Hepatocyte (in vitro differentiated cells): Measurements from ENCODE around the gene LENG8. TPM values are rescaled to one million over a fixed set of nuclear protein-coding genes. Genes with fewer than 3 reads are reported as not detected.

ENCODE experiments used
- DNase-seq: peaks from one replicate; pipeline ENCODE4 v3.0.0-alpha.2; 2016; ENCODE audit warnings: low spot score
- H2AFZ ChIP-seq: fragments of 200-600 bp; sonication (generic); 2 replicates; pipeline ENCODE4 v1.6.0; 2016; ENCODE audit warnings: antibody characterized with exemption, mild to moderate bottlenecking
- H3K27ac ChIP-seq: fragments of 200-600 bp; sonication (generic); 2 replicates; pipeline ENCODE4 v1.5.1; 2016; ENCODE audit warnings: mild to moderate bottlenecking
- H3K27me3 ChIP-seq: fragments of 200-600 bp; sonication (generic); 2 replicates; pipeline ENCODE4 v1.6.1; 2016
- H3K36me3 ChIP-seq: fragments of 200-600 bp; sonication (generic); replicated peaks from 2 replicates; pipeline ENCODE4 v1.5.1; 2016; ENCODE audit warnings: low read depth; ENCODE audit not compliant: insufficient read depth
- H3K4me1 ChIP-seq: fragments of 200-600 bp; sonication (generic); 2 replicates; pipeline ENCODE4 v1.5.1; 2016; ENCODE audit warnings: mild to moderate bottlenecking, moderate library complexity; ENCODE audit not compliant: insufficient read depth
- H3K4me2 ChIP-seq: fragments of 200-600 bp; sonication (generic); 2 replicates; pipeline ENCODE4 v1.6.0; 2016
- H3K4me3 ChIP-seq: fragments of 200-600 bp; sonication (generic); 2 replicates; pipeline ENCODE4 v1.5.1; 2016; ENCODE audit warnings: mild to moderate bottlenecking
- H3K79me2 ChIP-seq: fragments of 200-600 bp; sonication (generic); 2 replicates; pipeline ENCODE4 v1.6.0; 2017; ENCODE audit warnings: mild to moderate bottlenecking
- H3K9me2 ChIP-seq: fragments of 200-600 bp; sonication (generic); replicated peaks from 2 replicates; pipeline ENCODE4 v1.6.0; 2017; ENCODE audit warnings: mild to moderate bottlenecking; ENCODE audit not compliant: insufficient read depth
- H3K9me3 ChIP-seq: fragments of 200-600 bp; sonication (generic); 2 replicates; pipeline ENCODE4 v1.5.1; 2016; ENCODE audit warnings: low read depth, mild to moderate bottlenecking
- H4K20me1 ChIP-seq: fragments of 200-600 bp; sonication (generic); 2 replicates; pipeline ENCODE4 v1.6.0; 2016; ENCODE audit warnings: mild to moderate bottlenecking; ENCODE audit not compliant: insufficient read depth, poor library complexity, severe bottlenecking
- EZH2 ChIP-seq: fragments of 200-600 bp; sonication (generic); IDR thresholded peaks from 2 replicates; pipeline ENCODE4 v1.6.1; 2016; ENCODE audit warnings: antibody characterized with exemption, mild to moderate bottlenecking, borderline replicate concordance
- EZH2phosphoT487 ChIP-seq: fragments of 200-600 bp; sonication (generic); IDR thresholded peaks from one replicate; pipeline ENCODE4 v1.6.1; 2018; ENCODE audit warnings: antibody characterized with exemption, mild to moderate bottlenecking, low read depth, moderate library complexity; ENCODE audit not compliant: unreplicated experiment, severe bottlenecking
- WGBS: methylation state at CpG from one replicate; pipeline ENCODE4 v1.1.6; 2016; ENCODE audit warnings: low lambda C conversion rate; ENCODE audit errors: missing lambda C conversion rate; 5-methylcytosine and 5-hydroxymethylcytosine counted together
- polyA plus RNA-seq: library from polyadenylated mRNA; unstranded; fragments of >200 nt; fragmentation: Nextera tagmentation; extraction: Ambion mirVana; gene quantifications from 2 replicates; pipeline ENCODE4 v1.2.1, GENCODE V29; 2016
- total RNA-seq: library from RNA; depleted of rRNA; stranded (reverse); fragments of >200 nt; gene quantifications from 2 replicates; pipeline ENCODE4 v1.2.3, GENCODE V29; 2014
- TF ChIP-seq, protein P1 (sequence below): fragments of 200-600 bp; sonication (generic); IDR thresholded peaks from 2 replicates; pipeline ENCODE4 v1.5.1; 2016; ENCODE audit warnings: antibody characterized with exemption, mild to moderate bottlenecking; ENCODE audit not compliant: poor library complexity

The LENG8 gene
- total and polyA plus RNA-seq, 2 experiments from 2014 or later = 36.6 to 54.0 TPM

DNA sequence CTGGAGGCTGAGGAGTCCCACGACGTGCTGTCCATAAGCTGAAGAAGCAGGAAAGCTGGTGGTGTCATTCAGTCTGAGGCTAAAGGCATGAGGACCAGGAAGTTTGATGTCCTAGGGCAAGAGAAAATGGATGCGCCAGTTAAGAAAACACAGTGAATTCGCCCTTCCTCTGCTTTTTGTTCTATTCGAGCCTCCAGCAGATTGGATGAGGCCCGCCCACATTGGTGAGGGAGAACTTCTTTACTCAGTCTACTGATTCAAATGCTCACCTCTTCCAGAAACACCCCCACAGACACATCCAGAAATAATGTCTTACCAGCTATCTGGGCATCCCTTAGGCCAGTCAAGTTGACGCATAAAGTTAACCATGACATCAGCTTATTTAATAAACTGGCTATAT is 41.2 kb upstream of the LENG8 start:
- H3K36me3 ChIP-seq = no peaks in the 10 kb centered on the region
- H3K9me3 ChIP-seq = no peaks in the 10 kb centered on the region
- no peaks in the 10 kb centered on the region for H3K27me3 ChIP-seq
- no peaks in the 10 kb centered on the region for H3K79me2 ChIP-seq
- 86% methylated on average over 7 of the region's 7 CpGs for WGBS
- no peak overlapping the region for H3K27ac ChIP-seq
- H3K4me2 ChIP-seq = no peak overlapping the region
- DNase-seq = no peak
- H2AFZ ChIP-seq = no peak overlapping the region
- no peak for TF ChIP-seq EZH2phosphoT487
- TF ChIP-seq, protein P1, sequence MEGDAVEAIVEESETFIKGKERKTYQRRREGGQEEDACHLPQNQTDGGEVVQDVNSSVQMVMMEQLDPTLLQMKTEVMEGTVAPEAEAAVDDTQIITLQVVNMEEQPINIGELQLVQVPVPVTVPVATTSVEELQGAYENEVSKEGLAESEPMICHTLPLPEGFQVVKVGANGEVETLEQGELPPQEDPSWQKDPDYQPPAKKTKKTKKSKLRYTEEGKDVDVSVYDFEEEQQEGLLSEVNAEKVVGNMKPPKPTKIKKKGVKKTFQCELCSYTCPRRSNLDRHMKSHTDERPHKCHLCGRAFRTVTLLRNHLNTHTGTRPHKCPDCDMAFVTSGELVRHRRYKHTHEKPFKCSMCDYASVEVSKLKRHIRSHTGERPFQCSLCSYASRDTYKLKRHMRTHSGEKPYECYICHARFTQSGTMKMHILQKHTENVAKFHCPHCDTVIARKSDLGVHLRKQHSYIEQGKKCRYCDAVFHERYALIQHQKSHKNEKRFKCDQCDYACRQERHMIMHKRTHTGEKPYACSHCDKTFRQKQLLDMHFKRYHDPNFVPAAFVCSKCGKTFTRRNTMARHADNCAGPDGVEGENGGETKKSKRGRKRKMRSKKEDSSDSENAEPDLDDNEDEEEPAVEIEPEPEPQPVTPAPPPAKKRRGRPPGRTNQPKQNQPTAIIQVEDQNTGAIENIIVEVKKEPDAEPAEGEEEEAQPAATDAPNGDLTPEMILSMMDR = no peak
- TF ChIP-seq EZH2 = no peak
- no peak overlapping the region for H3K4me3 ChIP-seq
- H4K20me1 ChIP-seq = no peaks in the 10 kb centered on the region
- H3K4me1 ChIP-seq = no peaks in the 10 kb centered on the region
- no peaks in the 10 kb centered on the region for H3K9me2 ChIP-seq

DNA sequence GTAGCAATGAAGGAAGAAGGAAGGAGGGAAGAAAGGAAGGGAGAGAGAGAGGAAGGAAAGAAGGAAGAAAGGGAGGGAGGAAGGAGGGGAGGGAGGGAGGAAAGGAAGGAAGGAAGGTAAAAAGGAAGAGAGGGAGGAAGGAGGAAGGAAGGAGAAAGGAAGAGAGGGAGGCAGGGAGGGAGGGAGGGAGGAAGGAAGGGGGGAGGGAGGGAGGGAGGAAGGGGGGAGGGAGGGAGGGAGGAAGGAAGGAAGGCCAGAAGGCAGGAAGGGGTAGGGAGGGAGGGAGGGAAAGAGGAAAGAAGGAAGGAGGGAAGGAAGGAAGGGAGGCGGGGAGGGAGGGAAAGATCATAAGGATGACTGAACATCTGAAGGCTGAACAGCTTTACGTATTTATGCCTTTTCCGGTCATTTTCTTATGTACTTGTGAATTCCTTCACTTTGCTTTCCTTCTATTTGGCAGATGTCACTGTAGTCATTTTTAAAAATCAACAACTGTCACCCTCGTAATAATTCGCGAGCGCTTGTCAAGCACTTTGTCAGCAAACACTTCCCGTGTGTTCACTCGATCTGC is 40.5 kb upstream of the LENG8 start:
- no peaks in the 10 kb centered on the region for H3K9me3 ChIP-seq
- H3K9me2 ChIP-seq = no peaks in the 10 kb centered on the region
- H2AFZ ChIP-seq = no peak overlapping the region
- H3K79me2 ChIP-seq = no peaks in the 10 kb centered on the region
- H3K4me1 ChIP-seq = no peaks in the 10 kb centered on the region
- H3K27me3 ChIP-seq = no peaks in the 10 kb centered on the region
- H3K36me3 ChIP-seq = no peaks in the 10 kb centered on the region
- 85% methylated on average over 8 of the region's 9 CpGs for WGBS
- DNase-seq = no peak
- no peak overlapping the region for H3K4me3 ChIP-seq
- no peaks in the 10 kb centered on the region for H4K20me1 ChIP-seq
- no peak overlapping the region for H3K4me2 ChIP-seq
- no peak overlapping the region for H3K27ac ChIP-seq
- TF ChIP-seq, protein P1 = no peak
- TF ChIP-seq EZH2 (no peak), EZH2phosphoT487 (no peak)

DNA sequence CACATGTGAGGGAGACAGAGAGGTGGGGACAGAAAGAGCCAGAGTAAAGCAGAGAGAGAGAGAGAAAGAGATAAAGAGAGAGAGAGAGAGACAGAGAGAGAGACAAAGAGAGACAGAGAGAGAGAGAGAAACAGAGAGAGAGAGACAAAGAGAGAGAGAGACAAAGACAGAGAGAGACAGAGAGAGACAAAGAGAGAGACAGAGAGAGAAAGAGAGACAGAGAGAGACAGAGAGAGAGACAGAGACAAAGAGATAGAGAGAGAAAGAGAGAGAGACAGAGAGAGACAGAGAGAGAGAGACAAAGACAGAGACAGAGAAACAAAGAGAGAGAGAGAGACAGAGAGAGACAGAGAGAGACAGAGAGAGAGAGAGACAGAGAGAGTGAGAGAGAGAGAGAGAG is 38.0 kb upstream of the LENG8 start:
- peaks cover 18% of the 10 kb centered on the region for H3K27me3 ChIP-seq
- H3K4me2 ChIP-seq = no peak overlapping the region
- no peak overlapping the region for H3K4me3 ChIP-seq
- H3K4me1 ChIP-seq = no peaks in the 10 kb centered on the region
- H2AFZ ChIP-seq = no peak overlapping the region
- TF ChIP-seq, protein P1 = no peak
- TF ChIP-seq EZH2 = no peak
- no peak for TF ChIP-seq EZH2phosphoT487
- no peaks in the 10 kb centered on the region for H3K9me2 ChIP-seq
- H4K20me1 ChIP-seq = no peaks in the 10 kb centered on the region
- DNase-seq = no peak
- no peaks in the 10 kb centered on the region for H3K9me3 ChIP-seq
- H3K36me3 ChIP-seq = no peaks in the 10 kb centered on the region
- no peak overlapping the region for H3K27ac ChIP-seq
- H3K79me2 ChIP-seq = no peaks in the 10 kb centered on the region

DNA sequence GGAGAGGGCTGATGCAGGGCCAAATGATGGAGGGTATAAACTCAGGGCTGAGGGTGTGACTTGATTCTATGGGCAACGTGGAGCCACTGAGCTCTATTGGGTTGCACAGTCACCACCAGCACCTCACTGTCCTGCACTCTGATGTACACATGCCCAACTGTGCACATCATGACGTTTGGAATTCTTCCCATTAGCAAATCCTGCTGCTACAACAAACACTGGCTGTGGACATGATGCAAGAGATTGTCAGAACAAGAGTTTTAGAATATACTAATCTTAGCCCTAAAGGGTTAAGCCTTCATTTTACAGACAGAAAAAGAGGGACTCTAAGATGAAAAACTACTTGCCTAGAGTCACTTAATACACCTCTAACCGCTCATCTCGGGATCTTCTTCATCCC is 36.1 kb upstream of the LENG8 start:
- no peaks in the 10 kb centered on the region for H4K20me1 ChIP-seq
- H3K9me2 ChIP-seq = no peaks in the 10 kb centered on the region
- no peak overlapping the region for H3K4me3 ChIP-seq
- TF ChIP-seq EZH2phosphoT487 = no peak
- TF ChIP-seq, protein P1 = no peak
- no peak for TF ChIP-seq EZH2
- H2AFZ ChIP-seq = no peak overlapping the region
- H3K27me3 ChIP-seq = peaks cover 21% of the 10 kb centered on the region
- no peaks in the 10 kb centered on the region for H3K79me2 ChIP-seq
- H3K9me3 ChIP-seq = no peaks in the 10 kb centered on the region
- no peaks in the 10 kb centered on the region for H3K36me3 ChIP-seq
- peaks cover 2% of the 10 kb centered on the region for H3K4me1 ChIP-seq
- no peak overlapping the region for H3K27ac ChIP-seq
- 65% methylated on average over 4 of the region's 4 CpGs for WGBS
- DNase-seq = no peak
- no peak overlapping the region for H3K4me2 ChIP-seq
